ENCODE measurements around the gene GBP3.
"Not testable (repeated sequence)": the region's sequence is repeated elsewhere in the genome, so short reads cannot be mapped to it uniquely, and the experiment has no call there.

GBP3 gene

GRCh38 chr1:89051300-89051954, 28.8 kb upstream of the GBP3 start:
- no peak for ATAC-seq
- no peak for TF ChIP-seq ZNF70 (CRISPR knock-in tag; IDR thresholded peaks at IDR 0.05)
- TF ChIP-seq CSRNP3 (CRISPR knock-in tag; IDR thresholded peaks at IDR 0.05): no peak
- no peak for TF ChIP-seq GLIS3 (CRISPR knock-in tag; IDR thresholded peaks at IDR 0.05)
- TF ChIP-seq ISL1 (CRISPR knock-in tag; IDR thresholded peaks at IDR 0.05): no peak
- no peak for TF ChIP-seq PATZ1 (CRISPR knock-in tag; IDR thresholded peaks at IDR 0.05; ENCODE audit: borderline replicate concordance)
- TF ChIP-seq TSHZ2 (CRISPR knock-in tag; IDR thresholded peaks at IDR 0.05): no peak
- no peak for TF ChIP-seq PPARA (CRISPR knock-in tag; IDR thresholded peaks at IDR 0.05; ENCODE audit: borderline replicate concordance)
- no peak for TF ChIP-seq CREB5 (CRISPR knock-in tag; IDR thresholded peaks at IDR 0.05; ENCODE audit: low read depth)

- no peak for ATAC-seq
- TF ChIP-seq CREB5 (CRISPR knock-in tag; IDR thresholded peaks at IDR 0.05; ENCODE audit: low read depth) (no peak), SNAI2 (CRISPR knock-in tag; IDR thresholded peaks at IDR 0.05) (no peak), ZNF70 (CRISPR knock-in tag; IDR thresholded peaks at IDR 0.05) (no peak), ZC3H10 (CRISPR knock-in tag; IDR thresholded peaks at IDR 0.05) (no peak), POU6F1 (CRISPR knock-in tag; IDR thresholded peaks at IDR 0.05; ENCODE audit: borderline replicate concordance, low read depth) (no peak), ARNTL (CRISPR knock-in tag; IDR thresholded peaks at IDR 0.05; ENCODE audit: borderline replicate concordance, low read depth) (no peak), CSRNP3 (CRISPR knock-in tag; IDR thresholded peaks at IDR 0.05) (no peak), ZNF565 (CRISPR knock-in tag; conservative IDR thresholded peaks at IDR 0.05; ENCODE audit: low read depth) (no peak), TCF4 (CRISPR knock-in tag; IDR thresholded peaks at IDR 0.05; ENCODE audit: borderline replicate concordance) (no peak), ZFP3 (CRISPR knock-in tag; IDR thresholded peaks at IDR 0.05) (no peak), TOX (CRISPR knock-in tag; IDR thresholded peaks at IDR 0.05; ENCODE audit: borderline replicate concordance) (no peak), ZFP30 (CRISPR knock-in tag; IDR thresholded peaks at IDR 0.05) (no peak), OSR1 (CRISPR knock-in tag; IDR thresholded peaks at IDR 0.05) (no peak)
Observed at GRCh38 chr1:89050649-89051033, 28.0 kb upstream of the GBP3 start.

- not testable (repeated sequence) for ATAC-seq
Observed at GRCh38 chr1:89049901-89050648, 27.4 kb upstream of the GBP3 start.

- ATAC-seq: peak; percentile 81
Observed at GRCh38 chr1:89049187-89049586, 26.5 kb upstream of the GBP3 start.

All from SK-N-SH treated with all-trans-retinoic acid at 6 μM for 48 hours (cell line).